ENCODE data around the gene NTHL1.

NTHL1 gene

DNA sequence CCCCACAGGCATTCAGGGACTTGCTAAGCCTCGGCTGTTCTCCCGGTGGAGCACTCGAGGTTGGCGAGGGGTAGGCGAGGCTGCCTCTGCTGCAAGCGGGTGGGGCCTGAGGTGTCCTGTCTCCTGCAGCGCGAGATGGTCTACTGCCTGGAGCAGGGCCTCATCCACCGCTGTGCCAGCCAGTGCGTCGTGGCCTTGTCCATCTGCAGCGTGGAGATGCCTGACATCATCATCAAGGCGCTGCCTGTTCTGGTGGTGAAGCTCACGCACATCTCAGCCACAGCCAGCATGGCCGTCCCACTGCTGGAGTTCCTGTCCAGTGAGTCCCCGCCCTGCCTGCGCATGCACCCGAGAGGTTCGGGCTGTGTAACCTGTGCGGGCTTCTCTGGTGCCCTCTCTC is 26.4 kb upstream of the NTHL1 start:
- no peak for DNase-seq (ENCODE audit: low read depth)
- TF ChIP-seq CTCF (IDR thresholded peaks at IDR 0.05; ENCODE audit: low read depth, low read length, missing control alignments): no peak

GRCh38 chr16:2072926-2073325 is 25.3 kb upstream of the NTHL1 start:
- no peak overlapping the region for H3K4me3 ChIP-seq (ENCODE audit: low read depth, low read length)
- no peak for DNase-seq (ENCODE audit: low read depth)
- TF ChIP-seq CTCF (IDR thresholded peaks at IDR 0.05; ENCODE audit: low read depth, low read length, missing control alignments): no peak

More for the DNA sequence above, 26.4 kb upstream of the NTHL1 start:
- no peak overlapping the region for H3K4me3 ChIP-seq (ENCODE audit: low read depth, low read length)

- no peak overlapping the region for H3K4me3 ChIP-seq (ENCODE audit: low read depth, low read length)
- no peak for TF ChIP-seq CTCF (IDR thresholded peaks at IDR 0.05; ENCODE audit: low read depth, low read length, missing control alignments)
- no peak for DNase-seq (ENCODE audit: low read depth)
Observed at GRCh38 chr16:2071454-2072202, 24.0 kb upstream of the NTHL1 start.

- no peak for DNase-seq (ENCODE audit: low read depth)
- TF ChIP-seq CTCF (IDR thresholded peaks at IDR 0.05; ENCODE audit: low read depth, low read length, missing control alignments): no peak
- no peak overlapping the region for H3K4me3 ChIP-seq (ENCODE audit: low read depth, low read length)
Observed at GRCh38 chr16:2070576-2071453, 23.2 kb upstream of the NTHL1 start.

GRCh38 chr16:2066139-2066538 is 18.5 kb upstream of the NTHL1 start:
- H3K4me3 ChIP-seq (ENCODE audit: low read depth, low read length): no peak overlapping the region
- no peak for DNase-seq (ENCODE audit: low read depth)
- no peak for TF ChIP-seq CTCF (IDR thresholded peaks at IDR 0.05; ENCODE audit: low read depth, low read length, missing control alignments)

DNA sequence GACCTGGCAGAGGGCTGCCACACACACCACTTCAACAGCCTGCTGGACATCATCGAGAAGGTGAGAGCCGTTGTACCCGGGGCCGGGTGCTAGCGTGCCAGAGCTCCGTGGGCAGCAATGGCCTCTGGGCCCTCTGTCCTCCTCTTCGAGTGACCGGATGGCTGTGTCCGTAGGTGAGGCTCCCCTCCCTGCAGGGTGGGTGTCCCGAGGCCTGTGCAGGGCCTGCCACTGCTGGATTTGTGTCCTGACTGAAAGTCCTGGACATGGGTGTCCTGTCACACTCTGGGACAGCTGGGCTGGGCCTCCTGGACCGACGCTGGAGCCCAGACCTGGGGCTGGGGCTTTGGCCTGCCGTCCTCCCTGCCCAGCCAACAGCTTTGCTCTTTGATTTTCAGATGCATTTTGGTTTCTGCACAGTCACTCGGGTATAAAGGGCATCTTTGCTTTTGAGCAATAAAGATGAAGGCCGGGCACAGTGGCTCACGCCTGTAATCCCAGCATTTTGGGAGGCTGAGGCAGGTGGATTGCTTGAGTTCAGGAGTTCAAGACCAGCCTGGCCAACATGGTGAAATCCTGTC is 16.8 kb upstream of the NTHL1 start:
- no peak overlapping the region for H3K4me3 ChIP-seq (ENCODE audit: low read depth, low read length)
- TF ChIP-seq CTCF (IDR thresholded peaks at IDR 0.05; ENCODE audit: low read depth, low read length, missing control alignments): no peak

More for the DNA sequence above, 16.8 kb upstream of the NTHL1 start:
- no peak for DNase-seq (ENCODE audit: low read depth)

All from GM12864 (cell line).